HL-60 (cell line): ENCODE data around the gene HIPK2.

Experiments used
- GABPA ChIP-seq: IDR thresholded peaks from 2 replicates; pipeline ENCODE4 v1.6.1; 2012; ENCODE audit warnings: low read depth
- POLR2AphosphoS5 ChIP-seq: IDR thresholded peaks from 2 replicates; pipeline ENCODE4 v1.6.1; 2012; ENCODE audit warnings: low read depth
- TF ChIP-seq, protein P1 (sequence below): IDR thresholded peaks from one replicate; pipeline ENCODE4 v1.5.1; 2011; ENCODE audit warnings: low read length, control low read depth, inconsistent platforms; ENCODE audit not compliant: insufficient read depth
- TF ChIP-seq, protein P2 (sequence below): IDR thresholded peaks from 2 replicates; pipeline ENCODE4 v1.6.1; 2012; ENCODE audit warnings: low read depth; ENCODE audit not compliant: insufficient replicate concordance

DNA sequence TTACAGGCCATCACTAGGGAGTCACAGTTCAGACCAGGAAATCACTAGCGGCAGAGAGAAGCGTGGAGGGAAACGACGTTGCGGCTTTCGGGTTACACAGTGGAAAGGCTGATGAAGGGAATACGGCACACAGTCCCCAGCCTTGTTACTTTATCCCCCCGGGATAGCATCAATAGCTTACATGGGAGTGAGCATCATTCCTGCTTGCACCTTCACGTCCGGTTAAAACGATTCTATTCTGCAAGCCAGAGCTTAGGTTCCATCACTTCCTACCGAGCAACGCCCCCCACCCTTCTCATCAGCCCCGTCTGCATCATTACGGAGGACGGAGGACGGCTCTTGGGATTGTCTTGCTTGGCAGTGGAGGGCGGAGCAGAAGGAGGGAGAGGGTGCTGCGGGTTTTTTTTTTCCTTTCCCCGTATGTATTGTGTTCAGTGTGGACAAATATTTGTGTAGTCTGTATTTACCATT lies 129.4 kb downstream of the HIPK2 start:
- TF ChIP-seq, protein P1, sequence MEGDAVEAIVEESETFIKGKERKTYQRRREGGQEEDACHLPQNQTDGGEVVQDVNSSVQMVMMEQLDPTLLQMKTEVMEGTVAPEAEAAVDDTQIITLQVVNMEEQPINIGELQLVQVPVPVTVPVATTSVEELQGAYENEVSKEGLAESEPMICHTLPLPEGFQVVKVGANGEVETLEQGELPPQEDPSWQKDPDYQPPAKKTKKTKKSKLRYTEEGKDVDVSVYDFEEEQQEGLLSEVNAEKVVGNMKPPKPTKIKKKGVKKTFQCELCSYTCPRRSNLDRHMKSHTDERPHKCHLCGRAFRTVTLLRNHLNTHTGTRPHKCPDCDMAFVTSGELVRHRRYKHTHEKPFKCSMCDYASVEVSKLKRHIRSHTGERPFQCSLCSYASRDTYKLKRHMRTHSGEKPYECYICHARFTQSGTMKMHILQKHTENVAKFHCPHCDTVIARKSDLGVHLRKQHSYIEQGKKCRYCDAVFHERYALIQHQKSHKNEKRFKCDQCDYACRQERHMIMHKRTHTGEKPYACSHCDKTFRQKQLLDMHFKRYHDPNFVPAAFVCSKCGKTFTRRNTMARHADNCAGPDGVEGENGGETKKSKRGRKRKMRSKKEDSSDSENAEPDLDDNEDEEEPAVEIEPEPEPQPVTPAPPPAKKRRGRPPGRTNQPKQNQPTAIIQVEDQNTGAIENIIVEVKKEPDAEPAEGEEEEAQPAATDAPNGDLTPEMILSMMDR = no peak
- no peak for TF ChIP-seq POLR2AphosphoS5
- TF ChIP-seq, protein P2, sequence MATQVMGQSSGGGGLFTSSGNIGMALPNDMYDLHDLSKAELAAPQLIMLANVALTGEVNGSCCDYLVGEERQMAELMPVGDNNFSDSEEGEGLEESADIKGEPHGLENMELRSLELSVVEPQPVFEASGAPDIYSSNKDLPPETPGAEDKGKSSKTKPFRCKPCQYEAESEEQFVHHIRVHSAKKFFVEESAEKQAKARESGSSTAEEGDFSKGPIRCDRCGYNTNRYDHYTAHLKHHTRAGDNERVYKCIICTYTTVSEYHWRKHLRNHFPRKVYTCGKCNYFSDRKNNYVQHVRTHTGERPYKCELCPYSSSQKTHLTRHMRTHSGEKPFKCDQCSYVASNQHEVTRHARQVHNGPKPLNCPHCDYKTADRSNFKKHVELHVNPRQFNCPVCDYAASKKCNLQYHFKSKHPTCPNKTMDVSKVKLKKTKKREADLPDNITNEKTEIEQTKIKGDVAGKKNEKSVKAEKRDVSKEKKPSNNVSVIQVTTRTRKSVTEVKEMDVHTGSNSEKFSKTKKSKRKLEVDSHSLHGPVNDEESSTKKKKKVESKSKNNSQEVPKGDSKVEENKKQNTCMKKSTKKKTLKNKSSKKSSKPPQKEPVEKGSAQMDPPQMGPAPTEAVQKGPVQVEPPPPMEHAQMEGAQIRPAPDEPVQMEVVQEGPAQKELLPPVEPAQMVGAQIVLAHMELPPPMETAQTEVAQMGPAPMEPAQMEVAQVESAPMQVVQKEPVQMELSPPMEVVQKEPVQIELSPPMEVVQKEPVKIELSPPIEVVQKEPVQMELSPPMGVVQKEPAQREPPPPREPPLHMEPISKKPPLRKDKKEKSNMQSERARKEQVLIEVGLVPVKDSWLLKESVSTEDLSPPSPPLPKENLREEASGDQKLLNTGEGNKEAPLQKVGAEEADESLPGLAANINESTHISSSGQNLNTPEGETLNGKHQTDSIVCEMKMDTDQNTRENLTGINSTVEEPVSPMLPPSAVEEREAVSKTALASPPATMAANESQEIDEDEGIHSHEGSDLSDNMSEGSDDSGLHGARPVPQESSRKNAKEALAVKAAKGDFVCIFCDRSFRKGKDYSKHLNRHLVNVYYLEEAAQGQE = no peak
- TF ChIP-seq GABPA = no peak
